HG03354 (cell line): ENCODE results near the gene PTPN12.
A peak's percentile ranks its signal among the peaks of the same experiment; 100 is the strongest.
"Not testable (repeated sequence)": the region's sequence is repeated elsewhere in the genome, so short reads cannot be mapped to it uniquely, and the experiment has no call there.

ENCODE experiments used
- ATAC-seq: cut with Tn5 transposase; IDR thresholded peaks from one replicate; pipeline ENCODE4 v1.9.1; 2021; ENCODE audit warnings: mild to moderate bottlenecking; ENCODE audit not compliant: unreplicated experiment, poor library complexity, severe bottlenecking

Gene PTPN12

DNA sequence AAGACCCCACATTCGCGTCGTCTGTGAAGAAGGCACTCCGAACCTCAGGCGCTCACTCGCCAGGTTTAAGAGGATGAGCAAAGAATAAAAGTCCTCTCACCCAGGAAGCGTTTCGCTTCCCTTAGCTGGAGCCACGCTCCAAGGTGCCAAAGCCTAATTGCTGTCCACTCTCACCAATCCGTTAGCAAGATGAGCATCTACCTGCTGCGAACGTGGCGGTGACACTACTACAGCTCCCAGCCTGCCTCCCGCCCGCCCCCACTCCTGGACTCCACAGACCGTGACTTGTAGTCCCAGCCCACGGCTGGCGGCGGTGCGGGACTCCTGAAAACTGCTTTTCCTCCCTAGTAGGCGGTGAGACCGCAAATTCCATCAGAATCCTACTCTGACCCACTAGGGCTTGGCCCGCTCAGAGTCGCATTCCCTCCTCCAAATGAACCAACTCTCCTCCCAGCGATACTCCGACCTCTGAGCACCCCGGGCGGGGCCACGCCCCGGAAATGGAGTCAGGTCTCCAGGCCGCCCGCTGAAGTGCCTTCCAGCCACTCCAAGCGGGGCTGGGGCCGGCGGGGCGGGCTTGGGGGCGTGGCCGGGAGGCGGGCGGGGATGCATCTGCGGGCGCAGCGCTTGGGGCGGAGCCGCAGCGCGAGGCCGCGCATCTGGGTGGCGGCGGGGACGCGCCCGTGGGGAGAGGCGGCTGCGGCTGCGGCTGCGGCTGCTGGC is 521 bp upstream of the PTPN12 start:
- ATAC-seq = peak; percentile 92

DNA sequence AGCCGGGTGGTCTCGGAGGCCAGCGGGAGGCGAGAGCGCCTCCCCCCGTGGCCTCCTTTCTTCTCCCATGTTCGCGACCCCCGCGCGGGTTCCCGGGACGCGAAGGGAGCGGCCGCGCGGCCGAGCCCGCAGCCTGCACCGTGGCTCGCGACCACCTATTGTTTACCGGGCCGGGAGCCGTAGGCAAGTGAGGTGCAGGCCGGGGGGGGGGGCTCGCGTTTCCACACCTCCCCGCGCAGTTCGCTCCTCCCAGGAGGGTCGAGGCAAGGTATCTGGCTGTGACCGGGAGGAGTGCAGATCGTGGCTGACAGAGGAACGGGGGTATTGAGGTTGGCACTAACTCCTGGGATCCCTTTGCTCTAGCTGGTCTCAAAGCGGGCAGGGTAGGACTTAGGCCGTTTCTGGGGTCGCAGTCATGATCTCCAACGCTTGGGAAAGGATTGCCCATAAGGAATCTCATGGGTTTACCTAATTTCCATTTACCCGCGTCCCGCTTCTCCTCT is 734 bp downstream of the PTPN12 start:
- peak; percentile 21 for ATAC-seq

DNA sequence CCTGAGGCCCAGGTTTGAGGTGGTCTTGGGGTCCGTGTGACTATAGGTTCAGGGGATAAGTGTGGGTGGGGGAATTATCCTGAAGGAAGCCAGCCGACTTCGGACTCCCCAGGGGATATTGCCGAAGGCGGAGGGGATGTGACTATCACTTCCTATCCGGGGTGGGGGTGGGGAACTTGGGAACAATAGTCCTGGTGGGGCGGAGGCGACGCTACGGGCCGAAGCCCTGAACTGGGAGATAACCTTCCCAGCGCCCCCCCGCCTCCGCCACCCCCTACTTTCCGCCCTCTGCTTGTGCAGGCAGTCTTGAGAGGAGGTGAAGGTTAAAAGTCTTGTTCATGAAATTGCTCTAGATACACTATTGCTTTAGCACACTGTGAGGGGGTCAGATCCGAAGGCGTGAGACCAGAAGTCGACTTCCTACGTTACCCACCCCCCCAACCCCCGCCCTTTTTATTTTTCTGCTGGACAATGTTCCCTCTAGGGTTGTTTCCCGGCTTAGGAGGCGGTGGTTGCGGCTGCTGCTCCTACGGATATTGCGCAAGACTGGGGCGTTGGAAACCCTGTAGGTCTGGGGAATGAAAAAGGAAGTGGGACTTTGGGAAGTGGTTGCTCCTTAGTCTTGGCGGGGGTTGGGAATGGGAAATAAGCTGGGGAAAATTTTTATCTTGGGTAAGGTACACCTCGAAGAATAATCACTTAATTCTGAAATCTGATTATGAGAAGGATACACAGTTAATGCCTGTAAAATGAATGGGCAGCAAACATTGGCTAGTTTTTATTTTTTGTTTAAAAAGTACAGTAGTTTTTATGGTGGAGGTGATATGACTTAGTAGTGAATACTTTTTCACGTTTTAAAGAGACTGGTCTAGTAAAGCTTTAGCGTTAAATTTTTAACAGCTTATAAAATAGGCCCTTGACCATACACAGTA is 1.5 kb downstream of the PTPN12 start:
- ATAC-seq = no peak

DNA sequence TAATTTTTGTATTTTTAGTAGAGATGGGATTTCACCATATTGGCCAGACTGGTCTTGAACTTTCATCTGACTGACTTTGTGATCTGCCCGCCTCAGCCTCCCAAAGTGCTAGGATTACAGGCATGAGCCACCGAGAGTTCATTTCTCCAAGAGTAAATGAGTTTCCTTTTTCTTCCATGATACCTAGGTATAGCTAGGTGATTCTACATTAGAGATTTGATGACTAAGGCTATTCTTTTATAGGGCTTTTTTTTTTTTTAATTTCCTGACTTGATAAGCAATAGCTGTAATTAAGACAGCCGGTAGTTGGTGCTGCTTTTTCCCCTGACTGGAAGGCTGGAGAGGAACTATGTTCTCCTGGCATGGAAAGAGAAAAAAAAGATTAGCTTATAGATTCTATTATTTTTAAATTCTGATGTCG is 3.3 kb downstream of the PTPN12 start:
- ATAC-seq = no peak

DNA sequence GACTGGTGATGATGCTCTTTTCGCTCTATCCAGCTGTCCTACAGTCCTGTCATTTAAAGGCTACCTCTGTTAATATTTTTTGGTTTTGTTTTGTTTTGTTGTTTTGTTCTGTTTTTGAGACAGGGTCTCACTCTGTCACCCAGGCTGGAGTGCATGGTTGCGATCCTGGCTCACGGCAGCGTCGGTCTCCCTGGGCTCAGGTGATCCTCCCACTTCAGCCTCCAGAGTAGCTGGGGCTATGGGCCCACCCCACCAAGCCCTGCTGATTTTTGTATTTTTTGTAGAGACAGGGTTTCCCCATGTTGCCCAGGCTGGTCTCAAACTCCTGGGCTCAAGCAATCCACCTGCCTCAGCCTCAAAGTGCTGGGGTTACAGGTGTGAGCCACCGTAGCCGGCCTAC is 3.9 kb downstream of the PTPN12 start:
- ATAC-seq = not testable (repeated sequence)

DNA sequence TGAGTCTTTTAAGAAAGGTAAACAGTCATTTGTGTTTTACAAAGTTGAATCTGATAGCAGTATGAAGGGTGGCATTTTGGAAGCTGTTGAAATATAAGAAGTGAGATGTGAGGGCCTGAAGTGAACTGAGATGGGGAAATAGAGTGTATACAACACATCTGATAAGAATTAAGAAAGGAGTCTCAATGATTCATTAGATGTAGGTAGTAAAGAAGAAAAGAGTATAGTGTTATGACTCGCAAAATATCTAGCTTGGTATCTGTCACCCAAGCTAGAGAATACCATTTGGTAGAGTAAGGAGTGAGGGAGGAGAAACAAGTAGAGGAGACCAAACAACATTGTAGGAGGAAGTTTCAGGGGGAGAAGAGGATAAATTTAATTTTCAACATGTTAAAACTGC is 5.3 kb downstream of the PTPN12 start:
- no peak for ATAC-seq

DNA sequence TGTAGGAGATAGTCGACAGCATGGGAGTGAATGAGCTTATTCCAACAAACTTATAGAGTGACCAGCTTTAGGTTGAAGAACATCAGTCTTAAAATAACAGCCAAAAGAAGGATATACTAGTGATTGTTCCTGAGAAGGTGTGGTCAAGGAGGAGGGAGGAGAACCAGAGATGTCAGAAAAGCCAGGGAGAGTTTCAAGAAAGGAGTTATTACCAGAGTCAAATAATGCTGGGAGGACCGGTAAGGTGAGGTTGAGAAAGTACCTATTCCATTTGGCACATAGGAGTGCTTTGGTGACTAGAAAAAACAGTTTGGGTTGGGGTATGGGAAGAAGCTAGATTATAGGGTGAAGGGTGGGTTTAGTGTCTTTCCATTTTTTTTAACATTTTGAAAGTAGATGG is 5.8 kb downstream of the PTPN12 start:
- no peak for ATAC-seq

DNA sequence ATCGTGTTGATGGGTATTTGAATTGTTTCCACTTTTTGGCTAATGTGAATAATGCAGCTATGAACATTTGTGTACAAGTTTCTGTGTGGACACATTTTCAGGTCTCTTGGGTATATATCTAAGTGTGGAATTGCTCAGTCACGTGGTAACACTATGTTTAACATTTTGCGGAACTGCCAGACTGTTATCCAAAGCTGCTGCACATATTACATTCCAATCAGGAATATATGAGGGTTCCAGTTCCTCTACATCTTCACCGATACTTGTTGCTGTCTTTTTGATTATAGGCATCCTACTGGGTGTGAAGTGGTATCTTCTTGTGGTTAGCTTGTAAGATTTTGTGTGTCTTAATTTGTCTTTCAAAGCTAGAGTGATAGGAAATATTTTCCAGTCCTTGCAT is 6.8 kb downstream of the PTPN12 start:
- no peak for ATAC-seq

DNA sequence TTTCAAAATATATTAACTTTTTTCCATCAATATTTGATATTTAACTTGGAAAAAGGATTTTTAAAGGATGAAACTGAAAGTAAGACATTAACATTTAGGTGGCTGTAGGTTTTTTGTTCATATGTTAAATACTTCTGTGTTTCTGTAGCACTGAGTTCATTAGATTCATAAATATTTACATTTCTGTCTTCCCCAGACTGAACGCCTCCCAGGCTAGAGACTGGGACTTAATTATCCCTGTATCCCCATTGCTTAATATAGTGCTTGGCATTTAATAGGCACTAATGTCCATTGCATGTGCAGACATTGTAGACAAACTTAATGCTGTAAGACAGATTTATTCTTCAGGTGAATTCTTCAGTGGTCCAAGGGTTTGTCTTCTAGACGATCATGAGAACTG is 7.4 kb downstream of the PTPN12 start:
- no peak for ATAC-seq

DNA sequence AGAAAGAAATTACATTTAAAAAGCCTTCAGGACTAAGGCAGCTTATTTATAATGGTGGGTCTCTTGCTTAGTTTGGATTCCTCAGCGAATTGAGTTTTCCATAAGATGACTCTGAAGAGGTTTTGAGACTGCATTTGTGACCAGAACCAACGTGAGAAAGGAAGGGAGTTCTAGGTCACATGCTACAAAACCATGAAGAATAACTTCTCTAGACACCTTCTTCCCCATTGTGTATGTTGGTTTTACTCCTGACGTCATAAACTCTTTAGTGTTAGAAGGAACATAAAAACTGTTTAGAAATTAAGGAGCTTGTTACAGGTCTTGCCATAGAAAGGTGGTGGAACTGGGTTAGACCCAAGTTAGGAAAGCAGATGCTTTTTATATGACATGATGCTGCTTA is 11.1 kb downstream of the PTPN12 start:
- no peak for ATAC-seq

DNA sequence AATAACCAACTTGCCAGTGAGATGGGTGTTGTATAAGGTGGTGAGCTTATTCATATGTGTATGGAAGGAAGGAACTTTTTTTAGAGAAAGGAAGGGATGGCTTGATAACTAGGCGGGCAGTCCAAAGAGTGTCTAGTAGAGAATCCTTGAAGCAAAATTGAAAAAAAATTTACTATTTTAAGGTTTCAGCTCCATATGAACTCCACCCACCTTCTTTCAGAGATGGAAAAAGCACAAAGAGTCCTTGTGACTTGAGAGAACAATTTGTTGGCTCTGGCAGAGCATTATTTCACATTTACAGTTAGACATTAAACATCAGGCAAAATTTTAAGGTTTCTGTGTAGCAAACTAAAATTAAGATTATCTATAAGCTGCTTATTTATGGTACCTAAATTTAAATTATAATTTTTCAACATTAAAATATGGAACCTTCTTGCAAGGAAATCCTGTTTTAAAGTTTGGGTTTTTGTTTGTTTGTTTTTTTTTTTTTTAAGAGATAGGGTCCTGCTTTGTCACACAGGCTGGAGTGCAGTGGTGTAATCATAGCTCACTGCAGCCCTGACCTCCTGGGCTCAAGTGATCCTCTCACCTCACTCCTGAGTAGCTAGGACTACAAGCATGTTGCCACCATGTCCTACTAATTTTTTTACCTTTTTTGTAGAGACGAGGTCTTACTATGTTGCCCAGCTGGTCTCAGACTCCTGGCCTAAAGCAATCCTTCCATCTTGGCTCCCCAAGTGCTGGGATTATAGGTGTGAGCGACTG is 12.2 kb downstream of the PTPN12 start:
- no peak for ATAC-seq

DNA sequence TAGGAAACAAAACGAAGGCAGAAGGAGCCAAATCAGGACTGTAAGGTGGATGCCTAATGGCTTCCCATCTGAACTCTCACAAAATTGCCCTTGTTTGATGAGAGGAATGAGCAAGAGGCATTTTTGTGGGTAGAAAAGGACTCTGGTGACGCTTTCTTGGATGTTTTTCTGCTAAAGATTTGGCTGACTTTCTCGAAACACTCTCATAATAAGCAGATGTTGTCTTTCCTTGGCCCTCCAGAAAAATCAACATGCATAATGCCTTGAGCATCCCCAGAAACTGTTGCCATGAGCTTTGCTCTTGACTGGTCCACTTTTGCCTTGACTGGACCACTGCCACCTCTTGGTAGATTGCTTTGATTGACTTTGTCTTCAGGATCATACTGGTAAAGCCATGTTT is 13.5 kb downstream of the PTPN12 start:
- no peak for ATAC-seq

DNA sequence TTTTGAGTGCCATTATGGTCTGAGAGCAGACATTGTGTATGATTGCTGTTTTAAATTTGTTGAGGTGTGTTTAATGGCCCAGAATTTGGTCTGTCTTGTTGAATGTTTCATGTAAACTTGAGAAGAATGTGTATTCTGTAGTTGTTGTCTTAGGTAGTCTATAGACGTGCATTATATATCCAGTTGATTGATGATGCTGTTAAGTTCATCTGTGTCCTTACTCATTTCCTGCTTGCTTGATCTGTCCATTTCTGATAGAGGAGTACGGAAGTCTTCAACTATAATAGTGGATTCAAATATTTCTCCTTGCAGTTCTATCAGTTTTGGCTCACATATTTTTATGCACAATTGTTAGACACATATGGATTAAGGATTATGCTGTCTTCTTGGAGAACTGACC is 16.0 kb downstream of the PTPN12 start:
- ATAC-seq = no peak

DNA sequence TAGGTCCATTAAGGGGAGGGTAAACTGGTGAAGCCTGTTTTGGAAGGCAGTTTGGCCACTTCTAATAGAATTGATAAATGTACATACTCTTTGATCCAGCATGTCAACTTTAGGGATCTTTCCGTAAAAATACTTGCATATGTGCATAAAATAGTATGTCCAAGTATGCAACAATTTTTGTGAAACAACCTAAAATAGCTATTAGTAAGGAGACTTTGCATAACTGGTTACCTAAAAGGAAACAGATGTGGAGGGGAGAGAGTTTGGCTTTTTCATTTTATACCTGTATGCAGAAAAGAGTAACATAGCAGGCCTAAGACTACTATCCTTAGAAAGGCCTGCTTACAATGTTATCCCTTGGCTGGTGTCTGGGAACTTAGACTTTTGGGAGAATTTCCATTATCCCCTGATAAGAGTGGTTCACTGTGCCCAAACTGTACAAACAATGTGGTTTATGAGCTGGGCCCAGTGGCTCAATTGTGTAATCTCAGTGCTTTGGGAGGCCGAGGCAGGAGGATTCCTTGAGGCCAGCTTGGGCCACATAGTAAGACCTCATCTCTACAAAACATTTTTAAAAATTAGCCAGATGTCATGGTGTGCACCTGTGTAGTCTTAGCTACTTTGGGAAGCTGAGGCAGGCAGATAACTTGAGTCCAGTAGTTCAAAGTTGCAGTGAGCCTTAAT is 21.3 kb downstream of the PTPN12 start:
- ATAC-seq = no peak

DNA sequence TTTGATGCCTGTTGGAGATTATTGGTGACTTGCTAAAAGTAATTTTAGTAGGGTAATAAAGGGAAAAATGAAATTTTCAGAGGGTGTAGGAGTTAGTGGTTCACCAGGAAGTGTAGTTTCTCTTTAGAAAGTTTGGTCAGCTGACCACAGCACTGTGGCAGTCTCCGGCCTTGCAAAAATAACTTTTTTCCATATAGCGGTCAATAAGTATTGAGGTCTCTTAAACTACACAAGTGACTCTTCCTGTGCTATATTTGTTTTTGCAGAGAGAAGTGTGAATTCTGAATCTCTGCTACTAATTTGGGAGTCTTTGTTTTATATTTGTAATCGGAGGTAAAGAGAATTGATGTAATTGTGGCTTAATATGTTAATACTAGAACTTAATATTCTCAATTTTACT is 24.3 kb downstream of the PTPN12 start:
- ATAC-seq = peak; percentile 85

DNA sequence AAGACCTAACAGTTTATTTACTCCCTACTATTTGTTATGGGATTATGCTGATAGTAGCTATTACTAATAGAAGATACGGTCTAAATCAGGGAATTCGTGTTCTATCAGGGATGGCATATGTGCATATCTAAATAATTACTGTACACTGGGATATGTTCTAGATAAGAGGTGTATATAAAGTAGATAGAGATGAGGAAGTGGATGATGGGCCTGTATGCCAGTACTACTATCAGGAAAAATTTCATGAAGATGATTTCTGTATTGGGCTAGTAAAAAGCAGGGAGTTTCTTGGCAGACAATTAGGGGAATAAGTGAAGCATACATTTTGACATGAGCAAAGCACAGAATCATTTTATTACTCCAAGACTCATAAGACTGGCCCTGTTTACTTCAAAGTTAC is 26.2 kb downstream of the PTPN12 start:
- no peak for ATAC-seq

DNA sequence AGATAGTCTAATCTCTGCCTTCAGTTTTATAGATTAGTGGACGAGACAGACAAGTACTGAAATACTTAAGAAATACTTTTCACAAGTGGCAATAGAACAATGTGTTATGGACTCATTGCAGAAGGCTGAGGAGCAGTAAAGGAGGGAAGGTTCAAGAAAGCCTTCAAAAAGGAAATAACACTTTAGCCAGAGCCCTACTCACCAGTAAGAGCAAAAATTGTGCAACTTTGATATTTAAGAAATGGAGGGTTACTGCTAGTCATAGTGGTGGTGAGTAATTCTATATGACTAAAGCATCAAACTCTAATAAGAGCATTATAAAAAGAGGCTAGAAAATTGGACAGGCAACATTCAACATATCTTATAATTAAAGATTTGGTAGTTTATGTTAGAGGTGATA is 28.8 kb downstream of the PTPN12 start:
- ATAC-seq = no peak

DNA sequence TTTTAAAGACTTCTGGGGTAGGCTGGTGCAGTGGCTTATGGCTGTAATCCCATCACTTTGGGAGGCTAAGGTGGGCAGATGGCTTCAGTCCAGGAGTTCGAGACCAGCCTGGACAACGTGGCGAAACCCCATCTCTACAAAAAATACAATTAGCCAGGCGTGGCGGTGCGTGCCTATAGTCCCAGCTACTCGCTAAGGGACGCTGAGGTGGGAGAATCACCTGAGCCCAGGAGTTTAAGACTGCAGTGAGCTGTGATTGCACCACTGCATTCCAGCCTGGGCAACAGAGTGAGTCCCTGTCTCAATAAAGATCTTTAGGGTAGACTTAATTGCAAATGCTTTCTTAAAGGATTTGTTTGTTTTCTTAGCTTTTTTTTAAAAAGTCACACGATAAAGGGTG is 29.3 kb downstream of the PTPN12 start:
- ATAC-seq = no peak

DNA sequence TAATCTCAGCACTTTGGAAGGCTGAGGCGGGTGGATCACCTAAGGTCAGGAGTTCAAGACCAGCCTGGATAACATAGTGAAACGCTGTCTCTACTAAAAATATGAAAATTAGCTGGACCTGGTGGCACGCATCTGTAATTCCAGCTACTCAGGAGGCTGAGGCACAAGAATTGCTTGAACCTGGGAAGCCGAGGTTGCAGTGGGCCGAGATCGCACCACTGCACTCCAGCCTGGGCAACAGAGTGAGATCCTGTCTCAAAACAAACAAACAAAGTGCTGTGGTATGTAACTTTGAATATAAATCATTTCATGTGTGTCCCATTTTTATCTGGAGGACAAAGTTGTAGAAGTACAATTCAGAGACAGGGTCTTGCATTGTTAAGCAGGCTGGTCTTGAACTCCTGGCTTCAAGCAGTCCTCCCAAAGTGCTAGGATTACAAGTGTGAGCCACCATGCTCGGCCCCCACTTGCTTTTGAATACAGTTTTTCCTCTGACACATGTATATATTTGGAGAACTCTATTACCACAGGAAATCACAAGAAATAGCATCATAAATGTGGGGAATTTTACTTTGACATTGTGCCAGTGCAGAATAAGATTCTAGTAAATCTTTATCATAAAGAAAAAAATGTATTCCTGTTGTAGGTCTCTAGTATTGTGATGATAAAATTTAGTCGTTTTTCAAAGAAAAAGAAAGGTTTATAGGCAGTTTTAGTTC is 32.6 kb downstream of the PTPN12 start:
- no peak for ATAC-seq
